HEK293 (cell line): ENCODE data around the gene LSM14B.

ENCODE experiments used
- CTCF ChIA-PET: fragments of 350-600 bp; formaldehyde crosslinking; extraction: SDS; loops from one replicate; lab custom pipeline; 2021; ENCODE audit warnings: antibody characterized with exemption; lab: Yijun Ruan, JAX
- POLR2A ChIA-PET: fragments of 300-600 bp; formaldehyde crosslinking; extraction: SDS; loops from one replicate; lab custom pipeline; 2020; ENCODE audit warnings: antibody characterized with exemption, inconsistent platforms; lab: Yijun Ruan, JAX
- H3K27ac ChIP-seq: fragments of 200-500 bp; sonication (Bioruptor generic); 2 replicates; pipeline ENCODE4 v1.5.1; 2014; ENCODE audit warnings: low read depth, low read length, control low read depth, inconsistent platforms; ENCODE audit errors: extremely low read depth
- H3K36me3 ChIP-seq, 2 experiments: fragments of 200-500 bp in 1 of 2; sonication (Bioruptor generic) in 1 of 2; 1 replicate in 1 of 2; 2 replicates in 1 of 2; pipeline ENCODE4 v1.5.1; 2014 to 2017; ENCODE audit warnings: inconsistent platforms in 2 of 2, low read length in 2 of 2; ENCODE audit not compliant: control insufficient read depth in 2 of 2, insufficient read depth in 1 of 2
- H3K4me1 ChIP-seq: fragments of 200-500 bp; sonication (Bioruptor generic); 2 replicates; pipeline ENCODE4 v1.5.1; 2014; ENCODE audit warnings: mild to moderate bottlenecking, low read length, inconsistent platforms; ENCODE audit not compliant: control insufficient read depth, insufficient read depth
- H3K4me3 ChIP-seq: 2 replicates; pipeline ENCODE4 v1.5.1; 2011; ENCODE audit warnings: low read depth, mild to moderate bottlenecking, control low read depth, low read length, moderate library complexity
- H3K9me3 ChIP-seq: fragments of 200-500 bp; sonication (Bioruptor generic); 2 replicates; pipeline ENCODE4 v1.5.1; 2014; ENCODE audit warnings: low read depth, low read length, inconsistent platforms; ENCODE audit not compliant: control insufficient read depth, insufficient read depth
- FEZF1 ChIP-seq: fragments of 450-650 bp; formaldehyde crosslinking; IDR thresholded peaks from 2 replicates; pipeline ENCODE4 v1.5.1; 2016; ENCODE audit warnings: missing biosample characterization, missing genetic modification characterization
- HOXA7 ChIP-seq: sonication (generic); formaldehyde crosslinking; IDR thresholded peaks from 2 replicates; pipeline ENCODE4 v1.8.1; 2022; ENCODE audit warnings: missing genetic modification reagents, borderline replicate concordance
- SP7 ChIP-seq: fragments of 450-650 bp; formaldehyde crosslinking; IDR thresholded peaks from 2 replicates; pipeline ENCODE4 v1.5.1; 2016; ENCODE audit warnings: missing biosample characterization, missing genetic modification characterization
- ZBTB17 ChIP-seq: fragments of 450-650 bp; formaldehyde crosslinking; IDR thresholded peaks from 2 replicates; pipeline ENCODE4 v1.5.1; 2016; ENCODE audit warnings: missing biosample characterization, missing genetic modification characterization
- ZBTB6 ChIP-seq: fragments of 450-650 bp; formaldehyde crosslinking; IDR thresholded peaks from 2 replicates; pipeline ENCODE4 v1.5.1; 2017; ENCODE audit warnings: missing biosample characterization, missing genetic modification characterization
- ZNF140 ChIP-seq: fragments of 450-650 bp; formaldehyde crosslinking; IDR thresholded peaks from 2 replicates; pipeline ENCODE4 v1.5.1; 2016; ENCODE audit warnings: missing biosample characterization, missing genetic modification characterization
- ZNF146 ChIP-seq: fragments of 450-650 bp; formaldehyde crosslinking; IDR thresholded peaks from 2 replicates; pipeline ENCODE4 v1.5.1; 2016; ENCODE audit warnings: missing biosample characterization, missing genetic modification characterization
- ZNF175 ChIP-seq: fragments of 450-650 bp; formaldehyde crosslinking; IDR thresholded peaks from 2 replicates; pipeline ENCODE4 v1.5.1; 2016; ENCODE audit warnings: missing biosample characterization, missing genetic modification characterization
- ZNF184 ChIP-seq: fragments of 450-650 bp; IDR thresholded peaks from 2 replicates; pipeline ENCODE4 v1.5.1; 2018; ENCODE audit warnings: missing biosample characterization, mild to moderate bottlenecking, missing genetic modification characterization
- ZNF423 ChIP-seq: fragments of 450-650 bp; formaldehyde crosslinking; IDR thresholded peaks from 2 replicates; pipeline ENCODE4 v1.5.1; 2016; ENCODE audit warnings: missing biosample characterization, missing genetic modification characterization
- ZNF426 ChIP-seq: fragments of 450-650 bp; formaldehyde crosslinking; IDR thresholded peaks from 2 replicates; pipeline ENCODE4 v1.5.1; 2017; ENCODE audit warnings: missing biosample characterization, missing genetic modification characterization, mild to moderate bottlenecking, inconsistent platforms, moderate library complexity
- ZNF449 ChIP-seq: fragments of 450-650 bp; formaldehyde crosslinking; IDR thresholded peaks from 2 replicates; pipeline ENCODE4 v1.5.1; 2017; ENCODE audit warnings: missing biosample characterization, mild to moderate bottlenecking, missing genetic modification characterization, moderate library complexity
- ZNF513 ChIP-seq: fragments of 450-650 bp; IDR thresholded peaks from 2 replicates; pipeline ENCODE4 v1.5.1; 2018; ENCODE audit warnings: missing biosample characterization, missing genetic modification characterization
- ZNF518A ChIP-seq: fragments of 450-650 bp; formaldehyde crosslinking; conservative IDR thresholded peaks from 2 replicates; pipeline ENCODE4 v1.5.1; 2016; ENCODE audit warnings: low read depth, missing biosample characterization, missing genetic modification characterization
- ZNF529 ChIP-seq: fragments of 450-650 bp; formaldehyde crosslinking; IDR thresholded peaks from 2 replicates; pipeline ENCODE4 v1.5.1; 2017; ENCODE audit warnings: missing genetic modification characterization, missing biosample characterization; ENCODE audit not compliant: insufficient replicate concordance
- ZNF548 ChIP-seq: fragments of 450-650 bp; formaldehyde crosslinking; IDR thresholded peaks from 2 replicates; pipeline ENCODE4 v1.5.1; 2016; ENCODE audit warnings: missing biosample characterization, missing genetic modification characterization
- ZNF596 ChIP-seq: fragments of 450-650 bp; IDR thresholded peaks from 2 replicates; pipeline ENCODE4 v1.5.0; 2018; ENCODE audit warnings: missing biosample characterization, mild to moderate bottlenecking, missing genetic modification characterization, moderate library complexity
- ZNF707 ChIP-seq: fragments of 450-650 bp; formaldehyde crosslinking; IDR thresholded peaks from 2 replicates; pipeline ENCODE4 v1.5.1; 2016; ENCODE audit warnings: missing biosample characterization, missing genetic modification characterization
- ZNF777 ChIP-seq: fragments of 450-650 bp; formaldehyde crosslinking; IDR thresholded peaks from 2 replicates; pipeline ENCODE4 v1.5.1; 2017; ENCODE audit warnings: missing biosample characterization, missing genetic modification characterization, borderline replicate concordance

Gene LSM14B

GRCh38 chr20:62138912-62139311 lies 16.6 kb downstream of the LSM14B start:
- H3K36me3 ChIP-seq = peaks cover 9 to 77% of the 10 kb centered on the region in 2 experiments; a peak in 2 of 3 replicates
- H3K4me3 ChIP-seq = no peak overlapping the region
- no peak overlapping the region for H3K27ac ChIP-seq
- H3K4me1 ChIP-seq = no peaks in the 10 kb centered on the region
- CTCF ChIA-PET = interaction anchor here (0.6 to 1.7 kb wide), 3 partner anchors 13 to 128 kb away, joined by 3 to 9 read pairs (median 6); no protein-coding TSS in a partner anchor
- TF ChIP-seq ZNF529 (tag by site-specific recombination) = no peak
- no peak for TF ChIP-seq ZNF449
- TF ChIP-seq ZNF175 = no peak
- no peak for TF ChIP-seq ZNF423 (tag by site-specific recombination)
- TF ChIP-seq ZNF513 (tag by site-specific recombination) = no peak
- no peak for TF ChIP-seq SP7 (tag by site-specific recombination)
- TF ChIP-seq ZNF146 (tag by site-specific recombination) = no peak
- no peak for TF ChIP-seq ZNF184 (tag by site-specific recombination)
- TF ChIP-seq ZBTB6 = no peak
- TF ChIP-seq ZNF596 (tag by site-specific recombination) = no peak
- TF ChIP-seq ZNF777 (tag by site-specific recombination) = no peak
- TF ChIP-seq HOXA7 = no peak
- TF ChIP-seq ZNF426 (tag by site-specific recombination) = no peak
- TF ChIP-seq ZNF140 (tag by site-specific recombination) = no peak
- no peak for TF ChIP-seq ZNF548
- no peak for TF ChIP-seq ZNF707 (tag by site-specific recombination)
- no peak for TF ChIP-seq ZBTB17 (tag by site-specific recombination)
- no peak for TF ChIP-seq ZNF518A
- TF ChIP-seq FEZF1 (tag by site-specific recombination) = no peak
- no peaks in the 10 kb centered on the region for H3K9me3 ChIP-seq
- POLR2A ChIA-PET = interaction anchor here (0.7 kb wide), 1 partner anchor 49 kb away, joined by 7 read pairs; no protein-coding TSS in a partner anchor
